GM21825 (cell line): ENCODE data around the gene ZNF616.

Source experiments
- ATAC-seq: cut with Tn5 transposase; IDR thresholded peaks from one replicate; pipeline ENCODE4 v1.9.1; 2021; ENCODE audit warnings: mild to moderate bottlenecking, moderate library complexity; ENCODE audit not compliant: unreplicated experiment

ZNF616 gene

DNA sequence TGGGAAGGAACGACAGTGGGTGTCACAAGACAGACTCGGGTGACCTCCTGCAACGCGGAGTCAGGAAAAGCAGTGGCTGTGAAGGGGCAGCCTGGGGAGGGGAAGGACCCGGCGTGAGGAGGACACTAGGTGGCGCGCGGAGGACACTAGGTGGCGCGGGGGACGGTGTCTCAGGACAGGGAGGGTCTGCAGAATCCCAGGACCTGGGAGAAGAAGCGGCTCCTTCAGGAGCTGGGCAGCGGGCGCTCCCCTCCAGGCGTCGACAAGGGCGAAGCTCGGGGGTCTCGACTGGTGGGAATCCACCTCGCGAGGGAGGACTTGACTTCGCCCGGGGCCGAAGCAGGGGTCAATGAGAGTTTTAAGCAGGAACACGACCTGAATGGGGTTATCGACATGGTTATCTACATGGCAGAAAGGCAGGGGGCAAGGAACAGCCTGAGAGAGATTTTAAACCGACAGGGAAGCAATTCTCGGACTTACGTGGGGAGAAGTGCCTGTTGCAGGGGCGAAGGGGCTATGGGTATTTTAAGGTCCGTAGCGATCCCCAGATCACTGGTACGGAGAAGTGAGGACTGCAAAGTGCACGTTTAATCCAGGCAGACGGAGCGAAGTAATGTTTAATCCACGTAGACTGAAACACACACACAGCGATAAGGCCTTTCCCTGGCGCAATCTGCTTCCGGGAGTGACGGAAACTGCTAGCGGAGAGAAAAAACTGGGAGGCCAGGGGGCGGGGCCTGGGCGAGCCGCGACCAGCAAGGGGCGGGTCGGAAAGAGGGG is at the start of gene ZNF616:
Gene ZNF616, minus strand, starts transcription at position 687 of the 780 bp plus-strand sequence. CDS start 9,426 bp downstream, outside the sequence.
- peak; percentile 90 for ATAC-seq

DNA sequence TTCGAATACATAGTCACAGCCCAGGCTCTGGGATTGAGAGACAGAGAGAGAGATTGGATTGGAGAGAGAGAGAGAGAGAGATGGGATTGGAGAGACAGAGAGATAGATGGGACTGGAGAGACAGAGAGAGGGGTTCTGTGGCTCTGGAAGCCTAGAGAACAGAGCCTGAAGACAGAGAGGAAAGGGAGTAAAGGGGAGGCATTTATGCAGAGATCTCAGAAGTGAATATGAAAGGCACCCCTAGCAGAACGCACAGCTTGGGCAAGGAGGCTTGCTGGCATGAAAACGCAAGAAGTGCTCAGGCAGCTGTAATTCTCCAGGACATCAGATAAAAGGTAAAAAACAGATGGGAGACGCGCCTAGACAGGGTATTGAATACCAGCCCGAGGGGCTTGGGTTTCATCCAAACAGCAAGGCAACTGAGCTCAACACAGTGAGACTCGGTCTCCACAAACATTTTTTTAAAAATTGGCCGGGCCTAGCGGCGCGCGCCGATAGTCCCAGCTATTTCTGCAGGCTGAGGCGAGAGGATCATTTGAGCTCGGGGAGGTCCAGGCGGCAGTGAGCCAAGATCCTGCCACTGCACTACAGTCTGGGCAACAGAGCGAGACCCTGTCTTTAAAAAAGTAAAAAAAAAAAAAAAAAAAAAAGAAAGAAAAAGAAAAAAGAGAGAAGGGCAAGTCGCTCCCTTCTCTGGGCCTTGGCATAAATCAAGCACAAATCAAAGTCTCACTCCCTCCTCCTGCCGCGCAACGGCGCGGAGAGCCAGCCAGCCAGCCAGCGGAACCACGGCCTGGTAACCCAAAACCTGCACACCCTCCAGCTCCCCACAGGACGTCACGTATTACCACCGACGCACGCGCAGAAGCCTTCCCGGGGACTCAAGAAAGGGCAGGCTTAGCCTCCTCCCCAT is 49.3 kb upstream of the ZNF616 start:
- no peak for ATAC-seq

DNA sequence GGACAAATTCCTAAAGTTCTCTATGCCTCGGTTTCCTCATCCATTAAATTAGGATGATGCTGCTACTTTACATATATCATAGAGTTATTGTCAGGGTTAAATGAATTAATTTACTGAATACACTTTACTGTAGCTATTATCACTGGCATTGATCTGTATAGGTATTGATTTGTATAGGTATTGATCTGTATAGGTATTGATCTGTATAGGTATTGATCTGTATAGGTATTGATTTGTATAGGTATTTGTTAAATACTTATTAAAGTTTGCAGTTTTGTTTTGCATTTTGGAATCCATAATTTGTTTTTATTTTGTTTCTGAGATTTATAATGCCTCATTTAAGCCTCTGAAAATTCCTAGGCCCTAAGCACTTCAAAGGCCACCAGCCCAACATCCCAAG is 47.7 kb upstream of the ZNF616 start:
- ATAC-seq: no peak

DNA sequence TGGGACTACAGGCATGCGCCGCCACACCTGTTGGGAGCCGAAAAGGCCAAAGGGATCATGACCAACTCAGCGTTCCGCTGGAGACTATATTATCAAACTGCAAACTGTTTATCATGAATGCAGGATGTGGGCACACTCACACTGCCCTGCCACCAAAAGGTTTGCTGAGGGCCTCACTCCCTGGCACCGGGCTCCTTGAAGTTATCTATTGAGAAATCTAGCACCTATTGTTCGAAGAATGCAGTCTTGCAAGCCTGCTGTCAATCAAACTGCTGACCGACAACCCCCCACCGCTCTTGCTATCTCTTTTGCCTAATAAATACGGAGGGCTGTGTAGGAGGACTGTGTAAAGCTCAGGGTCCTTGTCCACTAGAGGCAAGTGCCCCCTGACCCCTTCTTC is 36.8 kb upstream of the ZNF616 start:
- ATAC-seq: no peak

DNA sequence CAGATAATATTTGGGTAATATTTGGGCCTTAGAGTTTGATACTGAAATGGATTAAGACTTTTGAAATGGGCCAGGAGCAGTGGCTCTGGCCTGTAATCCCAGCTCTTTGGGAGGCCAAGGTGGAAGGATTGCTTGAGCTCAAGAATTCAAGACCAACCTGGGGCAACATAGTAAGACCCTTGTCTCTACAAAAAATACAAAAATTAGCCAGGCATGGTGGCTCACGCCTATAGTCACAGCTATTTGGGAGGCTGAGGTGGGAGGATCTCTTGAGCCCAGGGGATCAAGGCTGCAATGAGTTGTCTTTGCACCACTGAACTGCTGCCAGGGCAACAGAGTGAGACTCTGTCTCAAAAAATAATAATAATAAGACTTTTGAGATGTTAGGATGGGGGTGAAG is 32.6 kb upstream of the ZNF616 start:
- no peak for ATAC-seq

DNA sequence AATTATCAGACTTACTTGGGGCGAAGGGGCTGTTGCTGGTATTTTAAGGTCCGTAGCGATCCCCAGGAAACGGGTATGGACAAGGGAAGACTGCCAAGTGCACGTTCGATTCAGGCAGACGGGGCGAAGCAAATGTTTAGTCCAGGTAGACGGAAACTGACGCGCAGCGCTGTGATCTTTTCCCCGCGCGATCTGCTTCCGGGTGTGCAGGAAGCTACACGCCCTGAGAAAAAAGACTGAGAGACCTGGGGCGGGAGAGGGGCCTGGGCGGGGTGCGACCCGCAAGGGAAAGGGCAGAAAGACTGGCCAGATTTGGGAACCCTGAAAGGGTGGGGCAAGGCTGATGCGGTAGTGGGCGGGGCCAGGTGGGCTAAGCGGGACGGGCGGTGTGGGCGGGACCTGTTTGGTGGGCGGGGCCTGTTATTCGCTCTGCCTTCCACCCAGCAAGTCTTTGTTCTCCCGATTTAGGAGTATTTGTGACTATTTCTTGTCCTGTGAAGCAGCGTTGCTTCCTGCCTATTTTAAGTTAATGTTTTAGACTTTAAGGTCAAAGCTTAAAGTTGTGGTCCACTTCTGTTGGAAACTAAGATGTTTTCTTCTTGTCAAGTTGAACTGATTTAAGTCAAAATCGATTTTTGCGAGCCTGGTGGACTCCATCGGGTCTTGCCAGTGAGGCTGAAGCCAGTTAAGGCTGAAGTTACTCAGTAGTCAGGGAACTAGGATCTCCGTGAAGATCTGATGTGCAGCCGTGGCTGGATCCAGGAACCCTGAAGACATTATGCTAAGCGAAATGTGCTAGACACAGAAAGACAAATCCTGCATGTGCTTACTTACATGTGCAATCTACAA is 31.8 kb upstream of the ZNF616 start, which contains the start of gene ZNF836:
Gene ZNF836, minus strand, starts transcription at position 301 of the 849 bp plus-strand sequence. CDS start 3,549 bp downstream, outside the sequence.
- peak; percentile 79 for ATAC-seq

DNA sequence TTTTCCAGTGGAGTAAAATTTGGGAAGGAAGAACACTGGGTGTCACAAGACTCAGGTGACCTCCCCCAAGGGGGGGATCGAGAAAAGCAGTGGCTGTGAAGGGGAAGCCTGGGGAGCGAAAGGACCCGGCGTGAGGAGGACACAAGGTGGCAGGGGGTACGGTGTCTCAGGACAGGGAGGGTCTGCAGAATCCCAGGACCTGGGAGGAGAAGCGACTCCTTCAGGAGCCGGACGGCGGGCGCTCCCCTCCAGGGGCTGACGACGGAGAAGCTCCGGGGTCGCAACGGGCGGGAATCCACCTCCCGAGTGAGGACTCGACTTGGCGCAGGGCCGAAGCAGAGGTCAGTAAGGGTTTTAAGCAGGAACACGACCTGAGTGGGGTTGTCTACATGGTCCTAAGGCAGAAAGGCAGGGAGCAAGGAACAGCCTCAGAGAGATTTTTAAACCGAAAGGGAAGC is 31.2 kb upstream of the ZNF616 start:
- peak; percentile 8 for ATAC-seq

DNA sequence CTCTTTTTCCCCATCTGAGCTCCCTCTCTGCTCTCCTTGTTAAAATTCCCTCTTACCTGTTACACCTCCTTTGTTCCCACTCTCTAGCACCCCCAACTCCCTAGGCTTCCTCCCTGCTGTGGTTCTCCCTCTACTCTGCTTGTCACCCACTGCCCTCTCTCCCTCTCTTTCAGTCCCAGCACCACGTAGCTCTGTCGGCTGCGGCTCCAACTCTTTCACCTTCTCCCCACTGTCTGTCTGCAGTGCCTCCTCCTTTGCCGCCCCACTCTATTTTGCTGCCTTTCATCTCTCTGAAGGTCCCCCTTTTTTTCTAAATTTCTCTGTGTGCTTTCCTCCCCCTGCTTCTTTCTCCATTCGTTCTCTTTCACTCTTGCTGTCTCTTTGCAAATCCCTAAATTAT is 30.6 kb upstream of the ZNF616 start:
- no peak for ATAC-seq

DNA sequence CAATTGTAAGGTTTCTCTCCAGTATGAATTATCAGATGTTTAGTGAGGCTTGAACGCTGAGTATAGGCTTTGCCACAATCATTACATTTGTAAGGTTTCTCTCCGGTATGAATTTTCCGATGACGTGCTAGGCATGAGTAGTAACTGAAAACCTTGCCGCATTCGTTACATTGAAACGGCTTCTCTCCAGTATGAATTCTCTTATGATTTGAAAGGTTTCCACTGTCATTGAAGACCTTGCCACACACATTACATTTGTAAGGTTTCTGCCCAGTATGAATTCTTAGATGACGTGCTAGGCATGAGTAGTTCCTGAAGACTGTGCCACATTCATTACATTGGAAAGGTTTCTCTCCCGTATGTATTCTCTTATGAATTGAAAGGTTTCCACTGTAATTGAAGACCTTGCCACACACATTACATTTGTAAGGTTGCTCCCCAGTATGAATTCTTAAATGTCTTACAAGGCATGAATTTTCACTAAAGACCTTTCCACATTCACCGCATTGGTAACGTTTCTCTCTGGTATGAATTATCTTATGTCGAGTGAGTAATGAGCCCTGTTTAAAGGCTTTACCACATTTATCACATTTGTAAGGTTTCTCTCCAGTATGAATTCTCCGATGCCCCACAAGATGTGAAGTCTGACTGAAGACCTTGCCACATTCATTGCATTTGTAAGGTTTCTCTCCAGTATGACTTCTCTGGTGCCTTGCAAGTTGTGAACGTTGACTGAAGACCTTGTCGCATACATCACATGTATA is 16.0 kb upstream of the ZNF616 start:
- ATAC-seq: no peak

DNA sequence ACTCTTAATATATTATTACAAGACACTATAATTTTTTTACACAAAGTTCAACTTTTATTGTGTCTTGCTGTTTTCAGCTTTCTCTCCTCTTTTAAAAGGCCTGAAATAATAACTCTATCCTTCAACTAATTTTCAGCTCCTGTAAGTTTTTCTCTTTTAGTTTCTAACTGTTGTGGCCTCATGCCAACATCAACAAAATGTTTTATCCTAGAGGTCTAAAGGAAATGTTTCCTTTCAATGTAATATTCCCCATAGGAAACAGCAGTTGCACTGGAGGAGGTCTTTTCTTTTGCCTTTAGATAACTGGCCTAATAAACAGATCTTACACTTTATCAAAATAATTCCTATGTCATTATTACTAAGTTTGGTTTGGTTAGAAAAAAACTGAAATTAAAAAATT is 8.5 kb upstream of the ZNF616 start:
- ATAC-seq: no peak

DNA sequence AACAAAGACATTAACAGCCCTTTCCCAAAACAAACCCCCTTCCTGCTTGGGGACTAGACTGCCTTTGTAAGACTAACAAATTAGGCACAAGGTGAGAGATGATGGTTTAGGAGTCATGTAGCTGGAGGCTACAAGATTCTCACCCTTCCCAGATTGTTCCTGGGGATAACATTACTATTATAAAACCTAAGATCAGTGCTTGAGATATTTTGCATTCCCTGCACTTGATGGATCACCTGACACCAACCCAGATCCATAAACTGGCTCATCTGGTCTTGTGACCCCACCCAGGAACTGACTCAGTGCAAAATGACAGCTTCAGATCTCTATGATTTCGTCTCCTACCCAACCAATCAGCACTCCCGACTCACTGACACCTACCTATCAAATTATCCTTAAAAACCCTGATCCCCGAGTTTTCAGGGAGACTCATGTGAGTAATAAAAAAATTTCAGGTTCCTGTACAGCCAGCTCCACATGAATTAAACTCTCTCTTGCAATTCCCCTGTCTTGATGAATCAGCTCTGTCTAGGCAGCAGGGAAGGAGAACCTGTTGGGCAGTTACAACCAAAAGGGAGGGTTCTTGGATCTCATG is 2.4 kb upstream of the ZNF616 start:
- ATAC-seq: no peak

DNA sequence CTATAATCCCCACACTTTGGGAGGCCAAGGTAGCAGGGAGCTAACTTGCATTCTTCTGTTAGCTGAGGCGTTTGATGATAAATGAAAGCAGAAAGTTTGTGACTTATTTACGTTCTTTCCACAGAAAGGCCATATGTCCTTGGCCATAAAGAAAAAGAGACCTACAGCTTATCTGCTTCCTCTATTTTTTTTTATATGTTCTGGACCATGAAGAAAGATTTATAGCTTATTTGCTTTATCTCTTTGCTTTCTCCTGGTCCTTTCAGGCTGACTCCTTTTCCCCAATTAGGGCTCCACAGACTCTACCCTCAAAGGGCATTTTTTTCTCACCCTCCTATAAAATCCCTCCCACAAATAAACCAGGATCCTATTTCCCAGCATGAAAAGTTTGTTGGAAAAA is 1.5 kb upstream of the ZNF616 start:
- no peak for ATAC-seq

DNA sequence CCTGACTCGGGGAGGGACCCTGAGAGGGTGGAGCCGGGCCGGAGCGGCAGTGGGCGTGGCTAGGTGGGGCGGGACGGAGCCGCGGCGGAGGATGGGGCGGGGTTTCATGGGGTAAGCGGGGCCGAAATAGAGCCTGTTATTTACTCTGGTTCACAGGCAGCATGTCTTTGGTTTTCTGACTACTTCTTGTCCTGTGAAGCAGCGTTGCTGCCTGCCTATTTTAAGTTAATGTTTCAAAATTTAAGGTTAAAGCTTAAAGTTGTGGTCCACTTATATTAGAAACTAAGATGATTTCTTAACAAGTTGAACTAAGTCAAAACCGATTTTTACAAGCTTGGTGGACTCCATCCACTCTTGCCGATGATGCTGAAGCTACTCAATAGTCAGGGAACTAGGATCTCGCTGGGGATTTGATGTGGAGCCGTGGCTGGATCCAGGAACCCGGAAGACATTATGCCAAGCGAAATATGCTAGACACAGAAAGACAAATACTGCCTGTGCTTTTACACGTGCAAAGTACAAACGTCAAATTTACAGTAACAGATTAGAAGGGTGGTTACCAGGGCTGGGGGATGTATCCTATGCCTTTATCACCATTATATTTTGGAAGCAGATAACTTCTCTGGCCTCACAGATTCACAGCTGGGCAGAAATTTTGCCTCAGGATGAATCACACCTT is 433 bp upstream of the ZNF616 start:
- ATAC-seq: no peak

DNA sequence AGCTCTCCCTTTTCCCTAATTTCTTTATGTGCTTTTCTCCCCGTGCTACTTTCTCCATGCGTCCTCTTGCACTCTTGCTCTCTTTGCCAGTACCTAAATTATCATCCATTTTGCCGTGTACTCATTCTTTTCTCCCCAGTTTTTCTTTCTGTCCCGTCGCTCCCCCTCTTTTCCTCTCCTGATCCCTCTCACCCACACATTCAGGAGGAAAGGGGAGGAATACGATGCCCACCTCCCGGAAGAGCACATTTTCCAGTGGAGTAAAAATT is 821 bp downstream of the ZNF616 start:
- ATAC-seq: no peak

DNA sequence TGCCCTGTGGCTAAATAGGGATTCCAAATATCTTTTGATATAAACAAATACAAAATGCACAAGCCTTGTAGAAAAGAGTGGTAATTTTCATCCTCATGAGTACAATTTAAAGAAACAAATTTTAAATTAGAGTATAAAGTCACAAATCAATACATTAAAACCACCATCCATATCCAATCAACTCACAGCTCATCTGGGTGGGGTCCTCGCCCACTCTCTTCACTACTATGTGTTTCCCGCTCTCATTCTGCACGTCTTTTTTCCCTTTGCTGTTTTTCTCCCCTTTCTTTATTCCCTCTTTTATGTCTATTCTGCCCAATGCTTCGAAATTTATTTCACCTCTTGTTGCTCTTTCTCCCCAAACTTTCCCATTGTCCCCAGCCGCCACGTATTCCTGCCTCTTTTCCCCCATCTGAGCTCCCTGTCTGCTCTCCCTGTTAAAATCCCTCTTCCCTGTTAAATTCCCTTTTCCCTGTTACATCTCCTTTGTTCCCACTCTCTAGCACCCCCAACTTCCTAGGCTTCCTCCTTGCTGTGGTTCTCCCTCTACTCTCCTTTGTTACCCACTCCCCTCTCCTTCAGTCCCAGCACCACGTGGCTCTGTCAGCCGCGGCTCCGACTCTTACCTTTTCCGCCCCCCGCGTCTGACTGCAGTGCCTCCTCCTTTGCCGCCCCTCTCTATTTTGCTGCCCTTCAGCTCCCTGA is 1.3 kb downstream of the ZNF616 start:
- ATAC-seq: no peak

DNA sequence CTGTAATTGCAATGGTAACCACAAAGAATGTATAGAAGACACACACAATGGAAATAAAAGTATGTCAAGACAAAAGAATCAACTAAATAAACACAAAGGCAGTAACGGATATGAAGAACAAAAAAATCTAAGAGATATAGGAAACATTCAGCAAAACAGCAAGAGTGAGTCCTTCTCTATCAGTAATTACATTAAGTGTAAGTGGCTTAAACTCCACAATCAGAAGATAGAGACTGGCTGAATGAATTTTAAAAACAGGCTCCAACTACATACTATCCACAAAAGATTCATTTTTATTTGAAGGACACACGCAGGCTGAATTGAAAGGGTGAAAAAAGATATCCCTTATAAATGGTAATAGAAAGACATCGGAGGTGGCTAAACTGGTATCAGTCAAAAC is 19.5 kb downstream of the ZNF616 start:
- no peak for ATAC-seq

DNA sequence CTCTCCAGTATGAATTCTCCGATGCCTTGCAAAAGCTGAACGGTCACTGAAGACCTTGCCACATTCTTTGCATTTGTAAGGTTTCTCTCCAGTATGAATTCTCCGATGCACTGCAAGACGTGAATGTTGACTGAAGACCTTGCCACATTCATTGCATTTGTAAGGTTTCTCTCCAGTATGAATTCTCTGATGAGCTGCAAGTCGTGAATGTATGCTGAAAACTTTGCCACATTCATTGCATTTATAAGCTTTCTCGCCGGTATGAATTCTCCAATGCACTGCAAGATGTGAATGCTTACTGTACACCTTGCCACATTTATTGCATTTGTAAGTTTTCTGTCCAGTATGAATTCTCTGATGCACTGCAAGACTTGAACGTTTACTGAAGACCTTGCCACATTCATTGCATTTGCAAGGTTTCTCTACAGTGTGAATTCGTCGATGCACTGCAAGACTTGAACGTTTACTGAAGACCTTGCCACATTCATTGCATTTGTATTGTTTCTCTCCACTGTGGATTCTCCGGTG is 24.1 kb downstream of the ZNF616 start:
- ATAC-seq: no peak

DNA sequence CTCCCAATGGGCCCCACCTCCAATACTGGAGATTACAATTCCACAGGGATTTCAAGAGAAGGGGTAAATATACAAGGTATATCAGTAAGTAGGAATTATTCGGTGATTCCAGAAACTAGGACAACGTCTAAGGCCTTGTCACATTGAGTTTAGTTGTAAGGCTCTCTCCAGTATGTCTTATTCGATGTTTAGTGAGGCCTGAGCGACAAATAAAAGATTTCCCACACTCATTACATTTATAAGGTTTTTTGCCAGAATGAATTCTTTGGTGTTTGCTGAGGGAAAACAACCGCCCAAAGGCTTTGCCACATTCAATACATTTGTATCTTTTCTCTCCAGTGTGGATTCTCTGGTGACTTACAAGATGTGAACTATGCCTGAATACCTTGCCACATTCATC is 25.0 kb downstream of the ZNF616 start:
- no peak for ATAC-seq

DNA sequence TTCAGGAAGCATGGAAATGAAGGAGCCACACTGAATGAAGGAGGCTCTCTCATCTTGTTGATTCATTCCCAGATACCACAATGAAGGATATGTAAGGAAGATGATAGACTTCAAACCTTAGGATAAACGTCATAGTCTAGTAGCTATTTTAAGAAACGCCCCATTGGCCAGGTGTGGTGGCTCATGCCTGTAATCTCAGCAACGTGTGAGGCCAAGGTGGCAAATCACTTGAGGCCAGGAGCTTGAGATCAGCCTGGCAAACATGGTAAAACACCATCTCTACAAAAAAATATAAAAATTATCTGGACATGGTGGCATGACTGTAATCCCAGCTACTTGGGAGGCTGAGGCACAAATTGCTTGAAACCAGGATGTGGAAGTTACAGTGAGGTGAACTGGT is 27.1 kb downstream of the ZNF616 start:
- no peak for ATAC-seq
